Astrocyte of the spinal cord (primary cell): ENCODE data around the gene GNA12.
A peak's percentile ranks its signal among the peaks of the same experiment; 100 is the strongest.

Experiments
- DNase-seq: peaks from one replicate; pipeline ENCODE4 v3.0.0; 2011; ENCODE audit warnings: low read depth, low spot score
- H3K4me3 ChIP-seq: 2 replicates; pipeline ENCODE4 v1.5.1; 2011; ENCODE audit warnings: low read depth, mild to moderate bottlenecking, low read length, moderate library complexity
- CTCF ChIP-seq: IDR thresholded peaks from 2 replicates; pipeline ENCODE4 v1.5.1; 2012; ENCODE audit warnings: low read depth, mild to moderate bottlenecking, low read length, inconsistent platforms
- in situ Hi-C: cut with HindIII; loops from 2 replicates; pipeline ENCODE4 v1.10.0; 2017; ENCODE audit warnings: low sequenced_read_pairs

GNA12 gene

DNA sequence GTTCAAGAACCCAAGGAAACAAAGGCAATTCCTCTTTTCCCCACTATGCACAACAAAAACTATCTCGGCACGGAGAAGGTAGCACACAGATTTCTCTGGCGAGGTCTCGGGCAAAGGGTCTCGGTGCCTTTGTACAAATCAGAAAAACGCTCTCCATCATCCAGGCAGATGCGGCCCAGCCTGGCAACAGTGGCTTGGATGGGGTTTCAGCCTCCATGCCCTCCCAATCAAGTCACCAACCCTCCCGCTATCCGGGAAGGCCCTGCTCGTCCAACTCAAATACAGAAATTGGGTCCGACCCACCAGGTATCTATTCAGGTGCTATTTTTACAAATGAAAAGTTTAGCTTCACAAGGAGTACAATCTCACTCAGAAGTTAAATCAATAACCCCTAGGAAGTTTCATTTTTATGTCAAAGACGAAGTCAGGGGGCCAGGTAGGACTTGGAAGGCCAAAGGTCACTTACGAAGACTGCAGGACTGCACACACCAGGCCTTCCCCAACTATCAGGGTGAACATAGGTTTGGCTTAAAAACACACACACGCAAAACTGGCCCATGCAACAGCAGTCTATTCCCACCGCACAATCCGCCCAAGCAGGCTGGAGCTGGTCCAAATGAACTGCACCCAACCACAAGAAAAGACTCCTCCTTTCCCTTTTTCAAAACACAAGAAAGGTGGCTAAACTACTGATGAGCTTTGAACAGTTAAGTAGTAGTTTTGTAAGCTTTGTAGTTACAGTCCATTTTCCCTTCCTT, 43.0 kb downstream of the GNA12 start:
- peak; percentile 84 for DNase-seq
- TF ChIP-seq CTCF: no peak
- in situ Hi-C loops: no loop called here
- no peak overlapping the region for H3K4me3 ChIP-seq

DNA sequence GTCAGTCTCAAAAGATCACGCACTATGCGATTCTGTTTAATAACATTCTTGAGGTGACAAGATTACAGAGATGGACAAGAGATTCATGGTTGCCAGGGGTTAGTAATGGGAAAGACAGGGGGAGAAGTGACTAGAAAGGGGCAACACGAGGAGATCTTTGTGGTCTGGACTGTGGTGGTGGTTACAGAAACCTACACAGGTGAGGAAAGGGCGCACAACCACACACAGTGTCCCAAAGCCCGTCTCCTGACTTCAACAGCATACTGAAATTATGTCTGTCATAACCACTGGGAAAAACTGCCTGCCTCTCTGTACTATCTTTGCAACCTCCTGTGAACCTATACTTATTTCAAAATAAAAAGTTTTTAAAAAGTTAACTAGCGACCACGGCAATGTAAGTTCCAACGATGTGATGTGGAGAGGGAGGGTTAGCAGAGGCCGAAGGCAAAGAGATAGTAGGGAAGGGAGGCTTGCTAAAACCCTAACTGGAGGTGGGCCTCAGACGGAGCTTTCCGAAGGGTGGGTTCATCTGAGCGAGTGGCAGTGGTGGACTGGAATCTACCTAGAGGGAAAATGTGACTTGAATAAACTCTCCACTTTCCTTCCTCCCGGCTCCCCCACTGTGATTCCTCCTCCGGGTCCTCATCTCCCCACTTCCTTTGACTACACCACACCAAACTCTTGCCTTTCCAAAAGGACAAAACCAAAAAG, 43.7 kb downstream of the GNA12 start:
- DNase-seq: no peak
- H3K4me3 ChIP-seq: no peak overlapping the region
- no peak for TF ChIP-seq CTCF
- in situ Hi-C loops: no loop called here

- in situ Hi-C loops: no loop called here
- DNase-seq: no peak
- H3K4me3 ChIP-seq: no peak overlapping the region
- TF ChIP-seq CTCF: no peak
Observed at GRCh38 chr7:2799253-2799652, 44.9 kb downstream of the GNA12 start.

GRCh38 chr7:2798669-2799068, 45.4 kb downstream of the GNA12 start:
- in situ Hi-C loops: no loop called here
- no peak overlapping the region for H3K4me3 ChIP-seq
- DNase-seq: no peak
- no peak for TF ChIP-seq CTCF

DNA sequence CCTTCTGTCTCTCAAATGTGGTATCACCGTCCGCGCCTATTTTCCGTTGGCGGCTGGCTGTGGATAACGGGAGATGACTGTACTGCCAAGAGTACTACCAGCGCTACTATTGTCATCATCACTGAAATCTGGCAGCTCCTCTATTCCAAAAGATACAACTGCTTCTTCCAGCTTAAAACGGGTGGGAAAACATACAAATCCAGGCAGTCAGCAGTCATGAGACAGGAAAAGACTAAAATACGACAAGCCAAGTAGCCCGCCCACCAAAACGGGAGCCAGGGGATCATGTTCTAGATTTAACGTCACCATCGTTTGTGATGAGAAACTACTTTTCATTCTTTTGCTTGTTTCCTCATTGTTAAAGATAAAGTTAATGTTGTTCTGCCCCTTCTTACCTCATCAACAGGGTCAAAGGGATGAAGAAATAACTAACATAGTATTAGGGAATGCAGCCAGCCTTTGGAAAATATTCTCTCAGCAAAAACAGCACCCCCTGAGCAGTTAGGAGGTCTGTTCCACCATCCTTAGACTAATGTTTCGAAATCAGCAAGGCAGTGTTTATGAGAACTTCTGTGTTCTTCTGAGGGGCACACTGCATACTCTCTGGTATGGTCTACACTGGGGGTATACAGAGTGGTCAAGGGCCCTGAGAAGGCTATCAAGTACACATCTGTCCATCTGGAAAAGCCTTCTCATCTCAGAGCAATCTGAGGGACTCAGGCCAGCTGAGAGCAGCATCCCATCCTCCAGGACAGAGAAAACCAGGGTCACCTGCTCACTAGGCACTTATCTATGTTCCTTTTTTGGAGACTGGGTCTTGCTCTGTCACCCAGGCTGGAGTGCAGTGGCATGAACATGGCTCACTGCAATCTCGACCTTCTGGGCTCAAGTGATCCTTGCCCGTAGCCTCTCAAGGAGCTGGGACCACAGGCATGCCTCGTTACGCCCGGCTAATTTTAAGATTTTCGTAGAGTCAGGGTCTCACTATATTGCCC, 47.5 kb downstream of the GNA12 start:
- no peak for TF ChIP-seq CTCF
- in situ Hi-C loops: no loop called here
- no peak overlapping the region for H3K4me3 ChIP-seq
- peak; percentile 73 for DNase-seq

- no peak for DNase-seq
- in situ Hi-C loops: no loop called here
- TF ChIP-seq CTCF: no peak
- H3K4me3 ChIP-seq: no peak overlapping the region
Observed at GRCh38 chr7:2795906-2796305, 48.2 kb downstream of the GNA12 start.
